ENCODE measurements around the gene DMXL1. TPM values are rescaled to one million over a fixed set of nuclear protein-coding genes. Genes with fewer than 3 reads are reported as not detected.
"Not testable (repeated sequence)": the region's sequence is repeated elsewhere in the genome, so short reads cannot be mapped to it uniquely, and the experiment has no call there.

Gene DMXL1
- total RNA-seq, 1 experiment from 2014 or later = 21.5 TPM

DNA sequence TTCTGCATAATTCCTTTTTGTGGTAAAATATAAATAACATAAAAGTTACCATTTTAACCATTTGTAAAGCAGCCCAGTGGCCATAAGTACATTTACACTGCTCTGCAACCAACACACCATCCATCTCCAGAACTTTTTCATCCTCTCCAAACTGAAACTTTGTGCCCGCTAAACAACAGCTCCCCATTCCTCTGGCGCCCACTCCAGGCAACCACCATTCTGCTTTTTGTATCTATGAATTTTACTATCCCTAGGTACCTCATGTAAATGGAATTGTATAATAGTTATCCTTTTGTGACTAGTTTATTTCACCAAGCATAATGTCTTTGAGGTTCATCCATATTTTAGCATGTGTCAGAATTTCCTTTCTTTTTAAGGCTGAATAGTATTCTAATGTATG, 141.1 kb downstream of the DMXL1 start:
- no peak for DNase-seq (ENCODE audit: low read depth)

GRCh38 chr5:119212676-119213075, 141.8 kb downstream of the DMXL1 start:
- no peak for DNase-seq (ENCODE audit: low read depth)

- no peak for DNase-seq (ENCODE audit: low read depth)
Measured at GRCh38 chr5:119217183-119217582, 146.3 kb downstream of the DMXL1 start.

DNA sequence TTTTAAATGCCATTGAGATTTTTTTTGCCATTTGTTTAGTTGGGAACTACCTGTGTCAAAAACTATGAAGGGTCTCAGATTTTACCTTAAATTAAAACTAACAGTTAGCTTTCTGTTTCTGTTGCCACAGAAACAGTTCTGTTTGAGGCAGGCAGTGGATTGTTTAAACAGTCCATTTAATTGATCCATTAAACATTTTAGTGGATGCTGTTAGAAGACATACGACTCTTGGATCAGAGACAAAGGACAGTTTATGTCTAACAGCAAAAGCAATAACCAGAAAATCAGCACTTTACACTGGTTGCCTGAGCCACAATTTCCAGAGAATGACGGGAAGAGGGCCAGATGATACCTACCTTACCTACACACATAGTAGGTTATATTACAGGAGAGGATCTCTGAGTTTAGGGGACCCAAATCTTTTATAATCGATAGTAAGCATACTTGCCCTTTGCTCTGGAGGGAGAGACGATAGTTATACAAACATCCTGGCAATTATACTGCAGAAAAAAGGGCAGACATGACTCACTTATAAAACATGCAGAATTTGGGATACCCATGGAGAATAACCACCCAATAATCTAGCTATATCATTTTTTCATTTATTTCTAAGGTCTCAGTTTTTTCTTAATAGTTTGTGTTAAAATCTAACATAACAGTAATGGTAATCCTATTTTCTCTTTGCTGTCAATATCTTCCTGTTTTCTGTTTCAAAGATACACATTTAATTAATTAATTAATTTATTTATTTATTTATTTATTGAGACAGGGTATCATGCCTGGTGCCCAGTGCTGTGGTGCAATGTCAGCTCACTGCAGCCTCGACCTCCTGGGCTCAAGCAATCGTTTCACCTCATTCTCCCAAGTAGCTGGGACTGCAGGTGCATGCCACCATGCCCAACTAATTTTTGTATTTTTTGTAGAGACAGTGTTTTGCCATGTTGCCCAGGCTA, 148.2 kb downstream of the DMXL1 start:
- DNase-seq (ENCODE audit: low read depth) = peak; percentile 1

- DNase-seq (ENCODE audit: low read depth) = no peak
Measured at GRCh38 chr5:119220576-119221197, 149.8 kb downstream of the DMXL1 start.

- no peak for DNase-seq (ENCODE audit: low read depth)
Measured at GRCh38 chr5:119221330-119221729, 150.4 kb downstream of the DMXL1 start.

DNA sequence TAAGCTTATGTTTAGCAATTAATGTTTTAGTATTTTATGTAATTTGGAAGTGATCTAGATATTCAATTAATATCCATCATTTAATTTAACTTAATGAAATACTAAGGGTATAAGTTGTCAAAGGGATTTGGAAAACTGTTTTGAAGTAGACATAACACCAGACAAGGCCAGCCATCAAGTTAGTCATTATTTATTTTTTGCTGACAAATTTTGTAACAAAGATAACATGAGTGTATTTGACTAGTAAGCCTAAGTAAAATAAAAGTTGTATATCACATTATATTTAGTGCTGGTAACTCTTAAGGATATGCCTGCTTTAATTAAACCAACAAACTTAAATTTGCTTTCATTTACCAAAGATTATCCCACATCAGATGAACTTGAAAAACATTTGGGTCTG, 159.1 kb downstream of the DMXL1 start:
- DNase-seq (ENCODE audit: low read depth) = no peak

- no peak for DNase-seq (ENCODE audit: low read depth)
Measured at GRCh38 chr5:119238265-119239118, 167.6 kb downstream of the DMXL1 start.

DNA sequence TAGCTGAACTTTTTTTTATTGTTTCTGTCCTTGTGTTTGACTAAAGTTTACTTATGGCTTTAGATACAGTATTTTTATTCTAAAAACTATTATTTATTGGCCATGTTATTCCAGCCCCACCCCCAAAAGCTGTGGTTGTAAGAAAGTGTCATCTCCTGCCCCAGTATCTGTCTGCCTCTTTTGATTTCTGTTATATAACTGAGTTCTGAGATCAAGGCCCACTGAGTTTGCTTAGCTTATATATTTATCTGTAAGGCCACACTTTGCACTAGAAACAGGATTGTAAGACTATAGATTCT, 168.2 kb downstream of the DMXL1 start:
- DNase-seq (ENCODE audit: low read depth) = no peak

DNA sequence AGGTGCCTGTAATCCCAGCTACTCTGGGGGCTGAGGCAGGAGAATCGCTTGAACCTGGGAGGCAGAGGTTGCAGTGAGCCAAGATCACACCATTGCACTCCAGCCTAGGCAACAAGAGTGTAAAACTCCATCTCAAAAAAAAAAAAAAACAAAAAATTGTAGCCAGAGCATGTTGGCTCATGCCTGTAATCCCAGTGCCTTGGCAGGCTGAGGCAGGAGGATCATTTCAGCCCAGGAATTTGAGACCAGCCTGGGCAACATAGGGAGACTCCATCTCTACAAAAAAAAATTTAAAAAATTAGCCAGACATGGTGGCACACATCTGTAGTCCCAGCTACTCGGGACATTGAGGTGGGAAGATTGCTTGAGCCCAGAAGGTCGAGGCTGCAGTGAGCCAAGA, 168.9 kb downstream of the DMXL1 start:
- not testable (repeated sequence) for DNase-seq (ENCODE audit: low read depth)

DNA sequence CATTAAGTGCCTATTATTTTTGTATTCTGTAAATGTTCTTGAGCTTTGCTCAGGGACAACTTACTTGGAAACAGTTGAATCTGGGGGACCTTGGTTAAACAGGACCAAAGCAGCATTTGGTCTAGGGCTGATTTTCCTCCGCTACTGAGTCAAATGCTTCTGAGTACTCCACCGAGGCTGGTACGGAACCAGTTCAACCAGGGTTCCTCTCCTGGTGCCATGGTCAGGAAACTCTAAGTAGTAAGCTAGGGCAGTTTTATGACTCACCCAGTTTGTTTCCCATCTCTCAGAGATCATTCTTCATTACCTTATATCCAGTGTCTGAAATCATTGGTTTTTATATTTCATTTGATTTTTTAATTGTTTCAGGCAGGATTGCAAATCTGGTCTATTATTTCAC, 173.0 kb downstream of the DMXL1 start:
- DNase-seq (ENCODE audit: low read depth) = no peak

DNA sequence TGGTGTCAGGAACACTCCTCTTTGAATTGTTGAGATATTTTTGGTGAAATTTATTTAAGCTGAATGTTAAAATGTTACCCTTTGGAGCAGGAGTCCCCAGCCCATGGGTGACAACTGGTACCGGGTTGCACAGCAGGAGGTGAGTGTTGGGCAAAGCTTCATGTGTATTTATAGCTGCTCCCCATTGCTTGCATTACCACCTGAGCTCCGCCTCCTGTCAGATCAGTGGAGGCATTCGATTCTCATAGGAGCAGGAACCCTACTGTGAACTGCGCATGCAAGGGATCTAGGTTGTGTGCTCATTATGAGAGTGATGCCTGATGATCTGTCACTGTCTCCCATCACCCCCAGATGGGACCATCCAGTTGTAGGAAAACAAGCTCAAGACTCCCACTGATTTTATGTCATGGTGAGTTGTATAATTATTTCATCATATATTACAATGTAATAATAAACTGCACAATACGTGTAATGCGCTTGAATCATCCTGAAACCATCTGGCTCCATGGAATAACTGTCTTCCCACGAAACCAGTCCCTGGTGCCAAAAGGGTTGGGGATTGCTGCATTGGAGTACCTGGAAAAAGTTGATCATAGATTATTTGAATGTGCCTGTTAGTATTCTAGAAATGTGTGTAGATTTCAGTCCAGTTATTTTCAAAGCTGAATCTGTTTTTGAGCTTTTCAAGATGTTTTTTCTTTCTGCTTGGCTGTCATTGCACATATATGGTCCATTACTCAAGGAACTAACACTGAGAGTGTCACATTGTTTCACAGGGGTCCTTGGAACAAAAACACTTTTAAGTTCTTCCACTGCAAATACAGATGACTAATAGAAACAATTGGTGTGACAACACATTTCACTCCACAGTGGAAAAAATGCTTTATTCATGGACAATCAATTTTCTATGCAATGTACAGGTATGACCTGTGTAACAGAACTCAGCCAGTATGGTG, 180.3 kb downstream of the DMXL1 start:
- no peak for DNase-seq (ENCODE audit: low read depth)

DNA sequence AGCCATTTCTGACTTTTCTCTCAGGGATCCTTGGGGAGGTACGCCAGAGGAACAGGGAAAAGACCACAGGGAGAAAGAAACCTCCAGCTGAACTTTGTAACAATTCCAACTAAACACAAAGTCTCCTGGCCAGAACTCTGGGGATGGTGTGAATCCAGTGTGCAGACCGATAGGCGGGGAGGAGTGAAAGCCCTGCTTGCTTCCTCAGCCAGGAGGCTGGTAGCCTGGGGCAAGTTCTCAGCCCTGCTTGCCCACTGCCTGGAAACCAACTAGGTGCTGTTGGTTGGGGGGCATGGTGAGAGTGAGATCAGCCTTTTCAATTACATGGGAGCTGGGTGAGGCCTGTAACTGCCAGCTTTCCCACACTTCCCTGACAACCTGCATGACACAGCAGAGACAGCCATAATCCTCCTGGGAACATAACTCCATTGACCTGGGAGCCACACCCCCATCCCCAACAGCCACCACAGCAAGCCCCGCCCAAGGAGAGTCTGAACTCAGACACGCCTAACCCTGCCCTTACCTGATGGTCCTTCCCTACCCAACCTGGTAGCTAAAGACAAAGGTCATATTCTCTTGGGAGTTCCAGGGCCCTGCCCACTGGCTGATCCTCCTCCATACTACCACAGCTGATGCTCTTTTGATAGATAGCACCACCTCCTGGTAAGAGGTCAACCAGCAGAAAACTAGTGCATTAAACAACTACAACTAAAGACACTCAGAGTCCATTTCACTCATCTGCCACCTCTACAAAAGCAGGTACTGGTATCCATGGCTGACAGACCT, 184.9 kb downstream of the DMXL1 start:
- DNase-seq (ENCODE audit: low read depth) = peak; percentile 34

GRCh38 chr5:119257613-119258012, 186.7 kb downstream of the DMXL1 start:
- no peak for DNase-seq (ENCODE audit: low read depth)

GRCh38 chr5:119263639-119264038, 192.8 kb downstream of the DMXL1 start:
- no peak for DNase-seq (ENCODE audit: low read depth)

DNA sequence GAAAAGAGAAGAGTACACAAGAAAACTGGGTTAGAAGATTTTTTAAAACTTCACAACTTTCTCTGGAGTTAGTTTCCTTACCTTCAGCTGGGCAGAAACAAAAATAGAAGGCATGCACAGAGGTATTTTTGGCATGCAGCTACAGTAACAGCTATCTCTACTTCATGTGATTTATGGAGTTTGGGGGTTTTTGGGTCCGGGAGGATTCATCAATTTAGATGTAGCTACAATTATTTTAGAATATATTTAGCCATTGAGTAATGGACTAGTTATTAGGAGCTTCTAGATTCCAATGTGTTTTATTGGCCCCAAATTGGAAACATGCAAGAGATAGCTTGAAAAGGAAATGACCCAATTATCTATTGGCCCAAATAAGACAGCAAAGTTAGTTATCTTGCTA, 193.3 kb downstream of the DMXL1 start:
- DNase-seq (ENCODE audit: low read depth) = no peak

GRCh38 chr5:119267958-119268386, 197.1 kb downstream of the DMXL1 start:
- peak; percentile 92 for DNase-seq (ENCODE audit: low read depth)

DNA sequence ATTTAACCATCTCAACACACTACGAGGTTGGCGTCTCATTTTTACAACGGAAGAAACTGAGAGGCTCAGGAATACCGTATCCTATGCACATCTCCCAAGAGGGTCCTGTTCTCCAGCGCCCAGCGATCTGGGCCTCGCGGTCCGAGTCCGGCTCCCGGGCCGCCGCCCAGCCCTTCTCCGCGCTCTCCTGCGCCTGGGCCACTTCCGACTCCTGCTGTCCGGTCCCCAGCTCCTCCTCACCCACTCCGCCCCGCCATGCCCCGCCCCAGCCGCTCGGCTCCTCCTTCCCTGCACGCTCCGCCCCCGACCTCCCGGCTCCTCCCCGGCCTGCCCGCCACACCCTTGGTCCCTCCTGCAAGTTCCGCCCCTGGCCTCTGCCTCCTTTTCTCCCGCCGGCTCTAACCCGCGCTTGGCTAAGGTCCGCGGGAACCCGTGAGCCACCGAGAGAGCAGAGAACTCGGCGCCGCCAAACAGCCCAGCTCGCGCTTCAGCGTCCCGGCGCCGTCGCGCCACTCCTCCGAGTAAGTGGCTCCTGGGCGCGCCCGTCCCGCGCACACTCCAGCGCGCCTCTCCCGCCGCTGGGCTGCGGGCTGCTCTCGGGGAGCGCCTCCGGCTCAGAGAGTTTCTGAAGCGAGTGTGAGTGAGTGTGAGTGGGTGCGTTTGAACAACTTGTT, 197.6 kb downstream of the DMXL1 start:
- DNase-seq (ENCODE audit: low read depth) = peak; percentile 89

DNA sequence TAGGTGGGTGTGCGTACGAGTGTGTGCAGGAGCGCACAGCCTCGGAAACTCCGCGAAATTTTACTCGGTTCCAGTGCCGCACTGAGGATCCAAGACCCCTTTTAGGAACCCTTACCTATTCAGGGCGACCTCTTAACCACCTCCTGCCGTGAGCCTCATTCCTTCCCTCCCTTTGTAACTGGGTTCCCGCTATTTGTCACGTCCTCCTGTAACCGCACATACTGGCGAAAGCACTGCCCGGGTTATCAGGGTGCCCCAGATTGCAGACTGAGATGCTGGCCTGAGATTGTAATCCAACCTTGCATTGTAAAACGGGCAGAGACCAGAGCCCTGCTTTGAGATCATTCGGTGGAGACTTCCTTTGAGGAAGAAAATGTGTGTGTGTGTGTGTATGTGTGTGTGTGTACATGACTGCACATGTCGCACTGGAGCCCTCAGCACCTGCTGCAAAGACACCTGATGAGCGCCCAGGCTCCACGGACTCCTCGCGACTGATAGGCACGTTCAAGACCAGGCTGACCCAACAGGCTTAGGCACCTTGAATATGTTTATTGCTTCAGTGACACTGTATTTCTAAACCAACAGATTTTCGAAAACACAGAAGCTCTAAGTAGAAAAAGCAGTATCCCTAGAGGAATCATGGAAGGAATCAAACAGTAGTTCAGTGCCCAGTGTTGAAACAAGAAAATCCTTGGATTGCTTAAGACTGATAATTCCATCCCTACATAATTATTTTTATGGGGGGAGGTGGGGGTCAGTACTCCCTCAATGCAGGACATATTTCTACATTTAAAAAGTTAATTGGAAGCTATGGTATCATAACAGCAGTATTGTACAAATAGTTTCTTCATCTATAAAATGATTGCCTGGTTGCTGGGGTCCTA, 198.4 kb downstream of the DMXL1 start:
- DNase-seq (ENCODE audit: low read depth) = peak; percentile 28
